ENCODE data around the gene KNTC1. TPM values are rescaled to one million over a fixed set of nuclear protein-coding genes. Genes with fewer than 3 reads are reported as not detected.

The KNTC1 gene
- total RNA-seq, 2 experiments from 2014 or later, result 170 to 195 TPM

GRCh38 chr12:122503783-122504590 is 23.1 kb upstream of the KNTC1 start:
- Histone ChIP-seq H3K9me3 (ENCODE audit: low read length) (no peaks in the 10 kb centered on the region), H3K36me3 (ENCODE audit: insufficient read depth, low read length) (peaks cover 67% of the 10 kb centered on the region)
- BruUV-seq (replicated peaks), result no TSS peak

DNA sequence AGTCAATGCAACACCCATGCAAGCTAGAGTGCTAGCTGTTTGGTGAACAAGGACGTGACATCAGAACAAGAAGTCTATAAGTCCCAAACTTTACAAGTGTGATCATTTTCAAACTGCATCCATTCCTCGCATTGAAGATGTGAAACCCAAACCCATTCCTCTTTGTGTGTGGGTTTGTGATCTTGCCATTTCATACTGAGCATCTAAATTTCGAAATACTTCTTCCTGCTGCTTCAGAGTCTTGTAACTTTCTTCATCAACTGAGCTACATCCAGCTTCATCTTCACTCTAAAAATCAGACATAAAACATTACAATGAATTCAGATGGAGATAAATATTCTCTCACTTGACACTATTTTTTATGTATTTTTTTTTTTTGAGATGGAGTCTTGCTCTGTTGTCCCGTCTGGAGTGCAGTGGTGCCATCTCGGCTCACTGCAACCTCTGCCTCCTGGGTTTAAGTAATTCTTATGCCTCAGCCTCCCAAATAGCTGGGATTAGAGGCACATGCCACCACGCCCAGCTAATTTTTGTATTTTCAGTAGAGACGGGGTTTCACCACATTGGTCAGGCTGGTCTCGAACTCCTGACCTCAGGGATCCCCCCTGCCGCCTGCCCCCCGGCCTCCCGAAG is 21.5 kb upstream of the KNTC1 start:
- H3K4me2 ChIP-seq (ENCODE audit: low read length), result no peak overlapping the region
- peaks cover 6% of the 10 kb centered on the region; the same call in 1 of the 2 replicates for H4K20me1 ChIP-seq (ENCODE audit: insufficient read depth, low read length)
- CTCF ChIA-PET (ENCODE audit: unreplicated experiment), result no interaction called here
- BruUV-seq (replicated peaks), result no TSS peak
- H3K4me1 ChIP-seq (ENCODE audit: insufficient read depth, low read length, poor library complexity, severe bottlenecking), result peaks cover 29% of the 10 kb centered on the region
- no peaks in the 10 kb centered on the region for H3K9me3 ChIP-seq (ENCODE audit: low read length)
- no peak overlapping the region for H2AFZ ChIP-seq (ENCODE audit: low read length)
- peaks cover 24% of the 10 kb centered on the region for H3K79me2 ChIP-seq (ENCODE audit: insufficient read depth, low read depth, low read length)
- intact Hi-C loops (cut with micrococcal nuclease; ENCODE audit: unreplicated experiment), result no loop called here
- H3K36me3 ChIP-seq (ENCODE audit: insufficient read depth, low read length), result peaks cover 82% of the 10 kb centered on the region
- no peak overlapping the region for H3K27ac ChIP-seq (ENCODE audit: low read depth, low read length, poor library complexity, severe bottlenecking)
- H3K9me2 ChIP-seq (ENCODE audit: insufficient read depth, low read length), result no peaks in the 10 kb centered on the region
- POLR2A ChIA-PET, result interaction anchor here (0.6 to 1.5 kb wide), 3 partner anchors 8 to 17 kb away, joined by 3 to 4 read pairs (median 3); no protein-coding TSS in a partner anchor
- TF ChIP-seq EZH2phosphoT487 (IDR thresholded peaks at IDR 0.05; ENCODE audit: borderline replicate concordance, low read depth, low read length) (no peak), CTCF (conservative IDR thresholded peaks at IDR 0.05; ENCODE audit: low read length) (no peak)
- DNase-seq (ENCODE audit: low spot score), result no peak
- no peak overlapping the region for H3K4me3 ChIP-seq (ENCODE audit: low read depth, low read length, poor library complexity, severe bottlenecking)

More at GRCh38 chr12:122503783-122504590, 23.1 kb upstream of the KNTC1 start:
- Histone ChIP-seq H3K79me2 (ENCODE audit: insufficient read depth, low read depth, low read length) (peaks cover 23% of the 10 kb centered on the region), H3K4me3 (ENCODE audit: low read depth, low read length, poor library complexity, severe bottlenecking) (no peak overlapping the region), H4K20me1 (ENCODE audit: insufficient read depth, low read length) (peaks cover 6% of the 10 kb centered on the region; the same call in 1 of the 2 replicates), H3K27ac (ENCODE audit: low read depth, low read length, poor library complexity, severe bottlenecking) (peak overlapping the region; percentile 87), H3K9me2 (ENCODE audit: insufficient read depth, low read length) (no peaks in the 10 kb centered on the region), H2AFZ (ENCODE audit: low read length) (no peak overlapping the region), H3K4me2 (ENCODE audit: low read length) (no peak overlapping the region), H3K4me1 (ENCODE audit: insufficient read depth, low read length, poor library complexity, severe bottlenecking) (peaks cover 29% of the 10 kb centered on the region)
- TF ChIP-seq EZH2phosphoT487 (IDR thresholded peaks at IDR 0.05; ENCODE audit: borderline replicate concordance, low read depth, low read length) (no peak), CTCF (conservative IDR thresholded peaks at IDR 0.05; ENCODE audit: low read length) (no peak)
- POLR2A ChIA-PET, result interaction anchor here (0.9 to 2.0 kb wide), 5 partner anchors 9 to 22 kb away, joined by 3 to 7 read pairs (median 3); no protein-coding TSS in a partner anchor
- intact Hi-C loops (cut with micrococcal nuclease; ENCODE audit: unreplicated experiment), result loop anchor here (1.0 kb wide), 1 partner anchor 20 kb away; no protein-coding TSS in a partner anchor
- CTCF ChIA-PET (ENCODE audit: unreplicated experiment), result no interaction called here
- DNase-seq (ENCODE audit: low spot score), result no peak
